SH-SY5Y (cell line): ENCODE measurements around the gene OBP2A.

Experiments used
- GATA2 ChIP-seq: IDR thresholded peaks from 2 replicates; pipeline ENCODE4 v1.6.1; 2011; ENCODE audit warnings: mild to moderate bottlenecking, low read depth, low read length
- GATA3 ChIP-seq: IDR thresholded peaks from 2 replicates; pipeline ENCODE4 v1.6.1; 2011; ENCODE audit warnings: low read depth, mild to moderate bottlenecking, low read length, moderate library complexity

DNA sequence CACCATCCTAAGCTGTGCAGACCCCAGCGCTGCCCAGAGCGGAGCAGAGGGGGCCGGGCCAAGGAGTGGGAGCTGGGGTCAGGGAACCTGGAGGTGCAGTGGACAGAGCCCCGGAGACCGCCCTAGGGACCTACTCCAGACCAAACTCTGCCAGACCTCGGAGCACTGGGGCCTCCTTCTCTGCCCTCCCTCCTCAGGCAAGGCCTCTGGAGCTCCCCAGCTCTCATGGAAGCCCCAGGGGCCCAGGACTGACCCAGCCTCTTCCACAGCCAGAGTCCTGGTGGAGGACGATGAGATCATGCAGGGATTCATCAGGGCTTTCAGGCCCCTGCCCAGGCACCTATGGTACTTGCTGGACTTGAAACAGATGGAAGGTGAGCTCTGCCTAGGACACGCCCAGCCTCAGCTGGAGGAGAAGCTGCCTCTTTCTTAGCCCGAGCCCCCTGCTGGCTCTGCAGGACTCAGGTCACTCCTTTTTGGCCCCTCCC is 19.3 kb downstream of the OBP2A start:
- TF ChIP-seq GATA2 (no peak), GATA3 (no peak)
